ENCODE results near the gene CRIM1.
A peak's percentile ranks its signal among the peaks of the same experiment; 100 is the strongest.

Gene CRIM1

GRCh38 chr2:36392571-36393255 lies 37.1 kb downstream of the CRIM1 start:
- no peak for DNase-seq
- TF ChIP-seq, protein P1, sequence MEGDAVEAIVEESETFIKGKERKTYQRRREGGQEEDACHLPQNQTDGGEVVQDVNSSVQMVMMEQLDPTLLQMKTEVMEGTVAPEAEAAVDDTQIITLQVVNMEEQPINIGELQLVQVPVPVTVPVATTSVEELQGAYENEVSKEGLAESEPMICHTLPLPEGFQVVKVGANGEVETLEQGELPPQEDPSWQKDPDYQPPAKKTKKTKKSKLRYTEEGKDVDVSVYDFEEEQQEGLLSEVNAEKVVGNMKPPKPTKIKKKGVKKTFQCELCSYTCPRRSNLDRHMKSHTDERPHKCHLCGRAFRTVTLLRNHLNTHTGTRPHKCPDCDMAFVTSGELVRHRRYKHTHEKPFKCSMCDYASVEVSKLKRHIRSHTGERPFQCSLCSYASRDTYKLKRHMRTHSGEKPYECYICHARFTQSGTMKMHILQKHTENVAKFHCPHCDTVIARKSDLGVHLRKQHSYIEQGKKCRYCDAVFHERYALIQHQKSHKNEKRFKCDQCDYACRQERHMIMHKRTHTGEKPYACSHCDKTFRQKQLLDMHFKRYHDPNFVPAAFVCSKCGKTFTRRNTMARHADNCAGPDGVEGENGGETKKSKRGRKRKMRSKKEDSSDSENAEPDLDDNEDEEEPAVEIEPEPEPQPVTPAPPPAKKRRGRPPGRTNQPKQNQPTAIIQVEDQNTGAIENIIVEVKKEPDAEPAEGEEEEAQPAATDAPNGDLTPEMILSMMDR (IDR thresholded peaks at IDR 0.05; ENCODE audit: low read depth, low read length, missing control alignments): no peak
- H3K27me3 ChIP-seq (replicated peaks): no peaks in the 10 kb centered on the region
- H3K36me3 ChIP-seq (replicated peaks): peaks cover 11% of the 10 kb centered on the region
- no peak overlapping the region for H3K27ac ChIP-seq
- in situ Hi-C loops (cut with HindIII; ENCODE audit: low pct_ligation_motif_present, low sequenced_read_pairs): no loop called here
- H3K4me3 ChIP-seq (ENCODE audit: low read depth, low read length): no peak overlapping the region

DNA sequence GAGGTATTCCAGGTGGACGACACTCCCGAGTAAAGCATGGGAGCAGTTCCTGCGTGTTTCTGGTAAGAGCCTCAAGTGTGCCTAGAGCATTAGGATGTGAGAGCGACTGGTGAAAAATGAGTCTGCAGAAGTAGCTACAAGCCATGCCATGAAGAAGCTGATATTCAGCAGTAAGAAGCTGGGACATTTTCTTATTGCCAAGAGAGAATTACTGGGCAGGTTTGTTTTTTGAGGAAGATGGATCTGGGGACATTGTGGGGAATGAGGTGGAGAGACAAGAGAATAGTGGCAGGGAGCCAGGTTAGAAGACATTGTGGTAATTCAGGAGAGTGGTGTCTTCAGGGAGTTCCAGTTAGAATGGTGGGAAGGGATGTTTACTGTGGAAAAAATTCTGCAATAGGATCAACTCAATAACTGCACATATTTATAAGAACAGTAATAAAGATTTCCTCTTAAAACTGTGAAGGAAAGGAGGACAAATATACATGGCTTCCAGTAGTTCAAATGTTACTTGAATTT lies 38.2 kb downstream of the CRIM1 start:
- DNase-seq: no peak
- Histone ChIP-seq H3K27ac (no peak overlapping the region), H3K4me3 (ENCODE audit: low read depth, low read length) (no peak overlapping the region), H3K27me3 (replicated peaks) (no peaks in the 10 kb centered on the region), H3K36me3 (replicated peaks) (peaks cover 16% of the 10 kb centered on the region)
- TF ChIP-seq, protein P1 (IDR thresholded peaks at IDR 0.05; ENCODE audit: low read depth, low read length, missing control alignments): no peak
- in situ Hi-C loops (cut with HindIII; ENCODE audit: low pct_ligation_motif_present, low sequenced_read_pairs): no loop called here

DNA sequence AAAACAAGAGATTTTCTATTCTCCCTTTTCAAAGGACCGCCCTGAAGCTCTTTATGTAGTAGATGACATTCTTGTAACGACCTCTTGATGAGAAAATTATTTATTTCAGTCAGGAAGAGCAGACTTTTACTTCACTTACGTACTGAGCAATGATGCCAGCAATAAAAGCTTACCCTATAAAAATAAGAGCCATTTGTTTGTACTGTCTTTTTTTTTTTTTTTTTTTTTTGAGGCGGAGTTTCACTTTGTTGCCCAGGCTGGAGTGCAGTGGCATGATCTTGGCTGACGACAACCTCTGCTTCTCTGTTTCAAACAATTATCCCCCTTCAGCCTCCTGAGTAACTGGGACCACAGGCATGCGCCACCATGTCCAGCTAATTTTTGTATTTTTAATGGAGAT lies 39.2 kb downstream of the CRIM1 start:
- no peak for DNase-seq
- Histone ChIP-seq H3K36me3 (replicated peaks) (peaks cover 11% of the 10 kb centered on the region), H3K4me3 (ENCODE audit: low read depth, low read length) (peak overlapping the region; percentile 6), H3K27ac (peak overlapping the region; percentile 31), H3K27me3 (replicated peaks) (no peaks in the 10 kb centered on the region)
- in situ Hi-C loops (cut with HindIII; ENCODE audit: low pct_ligation_motif_present, low sequenced_read_pairs): no loop called here
- TF ChIP-seq, protein P1 (IDR thresholded peaks at IDR 0.05; ENCODE audit: low read depth, low read length, missing control alignments): no peak

- H3K4me3 ChIP-seq (ENCODE audit: low read depth, low read length): no peak overlapping the region
- peaks cover 10% of the 10 kb centered on the region for H3K36me3 ChIP-seq (replicated peaks)
- no peaks in the 10 kb centered on the region for H3K27me3 ChIP-seq (replicated peaks)
- in situ Hi-C loops (cut with HindIII; ENCODE audit: low pct_ligation_motif_present, low sequenced_read_pairs): no loop called here
- no peak for DNase-seq
- peak overlapping the region; percentile 31 for H3K27ac ChIP-seq
- TF ChIP-seq, protein P1 (IDR thresholded peaks at IDR 0.05; ENCODE audit: low read depth, low read length, missing control alignments): no peak
Observed at GRCh38 chr2:36395866-36396265, 40.3 kb downstream of the CRIM1 start.

- no peak for DNase-seq
- peaks cover 10% of the 10 kb centered on the region for H3K36me3 ChIP-seq (replicated peaks)
- no peaks in the 10 kb centered on the region for H3K27me3 ChIP-seq (replicated peaks)
- TF ChIP-seq, protein P1 (IDR thresholded peaks at IDR 0.05; ENCODE audit: low read depth, low read length, missing control alignments): no peak
- in situ Hi-C loops (cut with HindIII; ENCODE audit: low pct_ligation_motif_present, low sequenced_read_pairs): no loop called here
- no peak overlapping the region for H3K4me3 ChIP-seq (ENCODE audit: low read depth, low read length)
- H3K27ac ChIP-seq: no peak overlapping the region
Observed at GRCh38 chr2:36396878-36397539, 41.4 kb downstream of the CRIM1 start.
